ENCODE measurements around the gene TXNDC5. TPM values are rescaled to one million over a fixed set of nuclear protein-coding genes. Genes with fewer than 3 reads are reported as not detected.
A peak's percentile ranks its signal among the peaks of the same experiment; 100 is the strongest.

The TXNDC5 gene
- total and polyA plus RNA-seq, 12 donors: 26.5 to 78.0 (median 38.3) TPM

DNA sequence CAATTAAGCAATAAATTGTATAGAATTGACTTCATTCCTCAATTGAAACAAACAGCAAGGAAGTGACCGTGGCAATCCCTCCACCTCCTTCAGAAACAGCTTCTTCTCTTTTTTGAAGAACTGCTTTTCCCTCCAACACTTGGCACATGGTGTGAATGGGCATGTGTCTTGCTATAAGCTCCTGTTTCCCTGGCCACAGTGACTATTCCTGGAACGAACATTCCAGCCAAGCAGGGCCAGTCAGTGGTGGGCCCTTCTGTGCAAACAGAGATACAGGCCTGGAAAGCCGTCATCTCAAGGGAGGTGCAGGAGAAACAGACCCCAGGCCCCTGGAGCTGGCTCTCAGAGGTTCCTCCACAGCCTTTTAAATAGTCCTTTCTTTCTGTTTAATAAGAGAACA is 6.9 kb downstream of the TXNDC5 start:
- no peaks in the 10 kb centered on the region for H3K9me3 ChIP-seq
- TF ChIP-seq, protein P1, sequence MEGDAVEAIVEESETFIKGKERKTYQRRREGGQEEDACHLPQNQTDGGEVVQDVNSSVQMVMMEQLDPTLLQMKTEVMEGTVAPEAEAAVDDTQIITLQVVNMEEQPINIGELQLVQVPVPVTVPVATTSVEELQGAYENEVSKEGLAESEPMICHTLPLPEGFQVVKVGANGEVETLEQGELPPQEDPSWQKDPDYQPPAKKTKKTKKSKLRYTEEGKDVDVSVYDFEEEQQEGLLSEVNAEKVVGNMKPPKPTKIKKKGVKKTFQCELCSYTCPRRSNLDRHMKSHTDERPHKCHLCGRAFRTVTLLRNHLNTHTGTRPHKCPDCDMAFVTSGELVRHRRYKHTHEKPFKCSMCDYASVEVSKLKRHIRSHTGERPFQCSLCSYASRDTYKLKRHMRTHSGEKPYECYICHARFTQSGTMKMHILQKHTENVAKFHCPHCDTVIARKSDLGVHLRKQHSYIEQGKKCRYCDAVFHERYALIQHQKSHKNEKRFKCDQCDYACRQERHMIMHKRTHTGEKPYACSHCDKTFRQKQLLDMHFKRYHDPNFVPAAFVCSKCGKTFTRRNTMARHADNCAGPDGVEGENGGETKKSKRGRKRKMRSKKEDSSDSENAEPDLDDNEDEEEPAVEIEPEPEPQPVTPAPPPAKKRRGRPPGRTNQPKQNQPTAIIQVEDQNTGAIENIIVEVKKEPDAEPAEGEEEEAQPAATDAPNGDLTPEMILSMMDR (IDR thresholded peaks at IDR 0.05): no peak
- H3K4me3 ChIP-seq: no peak overlapping the region
- 72 to 79% methylated on average over 3 of the region's 3 CpGs for WGBS, 2 donors
- H3K4me1 ChIP-seq: peaks cover 0 to 41% (median 18%) of the 10 kb centered on the region in 9 donors
- peaks cover 0 to 62% (median 43%) of the 10 kb centered on the region in 9 donors for H3K36me3 ChIP-seq
- peak in 1 of 8 donors; percentile 72 for ATAC-seq
- DNase-seq: no peak
- H3K27me3 ChIP-seq: no peaks in the 10 kb centered on the region
- H3K27ac ChIP-seq: no peak overlapping the region
- intact Hi-C loops (cut with DNase I): loop anchor here in 5 of 10 donors (5.0 to 10.0 kb wide), 3 partner anchors 101 to 179 kb away; partner anchors contain the start of gene BMP6 (in 3 of the 5)

DNA sequence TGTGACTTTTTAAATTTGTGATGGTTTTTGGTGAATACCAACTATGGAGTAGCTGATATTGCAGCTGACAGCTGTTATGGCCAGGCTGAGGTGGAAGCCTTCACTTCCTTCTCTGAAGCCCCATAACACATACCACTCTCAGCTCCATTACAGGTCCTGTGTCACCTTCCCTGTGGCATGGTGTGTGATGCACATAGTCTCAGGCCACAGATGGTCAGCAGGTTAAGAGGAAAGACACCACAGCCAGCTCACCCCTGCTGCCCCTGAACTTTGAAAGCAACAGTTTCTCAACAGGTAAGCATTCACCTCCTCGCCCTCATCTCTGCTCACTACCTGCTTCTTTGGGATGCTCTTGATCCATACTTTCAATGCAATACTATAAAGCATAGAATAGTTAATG is 7.7 kb downstream of the TXNDC5 start:
- no peaks in the 10 kb centered on the region for H3K27me3 ChIP-seq
- TF ChIP-seq, protein P1 (IDR thresholded peaks at IDR 0.05): no peak
- no peaks in the 10 kb centered on the region for H3K9me3 ChIP-seq
- intact Hi-C loops (cut with DNase I): loop anchor here in 5 of 10 donors (5.0 to 10.0 kb wide), 3 partner anchors 102 to 178 kb away; partner anchors contain the start of gene BMP6 (in 3 of the 5)
- ATAC-seq (no peak), DNase-seq (no peak)
- no peak overlapping the region for H3K27ac ChIP-seq
- WGBS, 2 donors: 97 to 100% methylated on average over 1 of the region's 1 CpG
- H3K36me3 ChIP-seq: peaks cover 0 to 70% (median 45%) of the 10 kb centered on the region in 9 donors
- H3K4me3 ChIP-seq: no peak overlapping the region
- H3K4me1 ChIP-seq: peaks cover 0 to 35% (median 16%) of the 10 kb centered on the region in 9 donors

DNA sequence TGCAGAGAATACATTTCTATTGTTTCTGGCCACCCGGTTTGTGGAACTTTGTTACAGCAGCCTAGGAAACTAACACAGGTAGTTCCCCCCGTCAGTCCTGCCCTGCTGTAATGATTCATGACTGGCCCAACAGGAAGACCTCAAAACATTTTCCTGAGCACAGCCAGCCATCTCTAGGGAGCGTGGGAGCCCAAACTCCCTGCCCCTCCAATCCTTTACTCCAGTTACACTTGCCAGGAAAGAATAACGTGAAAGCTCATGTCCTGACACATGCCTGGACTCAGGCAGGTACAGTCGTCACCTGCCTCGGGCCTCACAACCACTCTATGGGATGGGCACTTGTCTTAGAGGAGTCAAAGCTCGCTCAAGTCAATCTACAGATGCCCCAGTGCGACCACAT is 8.4 kb downstream of the TXNDC5 start:
- ATAC-seq (no peak), DNase-seq (no peak)
- Histone ChIP-seq H3K36me3 (peaks cover 0 to 76% (median 45%) of the 10 kb centered on the region in 9 donors), H3K27ac (no peak overlapping the region), H3K9me3 (no peaks in the 10 kb centered on the region), H3K4me1 (peaks cover 0 to 29% (median 16%) of the 10 kb centered on the region in 9 donors), H3K27me3 (no peaks in the 10 kb centered on the region), H3K4me3 (no peak overlapping the region)
- WGBS, 2 donors: 88 to 94% methylated on average over 8 of the region's 8 CpGs
- intact Hi-C loops (cut with DNase I): loop anchor here in 5 of 10 donors (5.0 to 10.0 kb wide), 3 partner anchors 103 to 177 kb away; partner anchors contain the start of gene BMP6 (in 3 of the 5)
- TF ChIP-seq, protein P1 (IDR thresholded peaks at IDR 0.05): no peak

- peaks cover 0 to 25% (median 16%) of the 10 kb centered on the region in 9 donors for H3K4me1 ChIP-seq
- ATAC-seq (no peak), DNase-seq (no peak)
- no peaks in the 10 kb centered on the region for H3K27me3 ChIP-seq
- TF ChIP-seq, protein P1 (IDR thresholded peaks at IDR 0.05): no peak
- WGBS, 2 donors: 71 to 79% methylated on average over 4 of the region's 4 CpGs
- H3K4me3 ChIP-seq: no peak overlapping the region
- H3K9me3 ChIP-seq: no peaks in the 10 kb centered on the region
- H3K27ac ChIP-seq: no peak overlapping the region
- intact Hi-C loops (cut with DNase I): loop anchor here in 5 of 10 donors (5.0 to 10.0 kb wide), 3 partner anchors 103 to 177 kb away; partner anchors contain the start of gene BMP6 (in 3 of the 5)
- peaks cover 0 to 81% (median 45%) of the 10 kb centered on the region in 9 donors for H3K36me3 ChIP-seq
Measured at GRCh38 chr6:7901780-7902179, 8.8 kb downstream of the TXNDC5 start.
